ENCODE data around the gene OR51M1. TPM values are rescaled to one million over a fixed set of nuclear protein-coding genes. Genes with fewer than 3 reads are reported as not detected.
"Not testable (repeated sequence)": the region's sequence is repeated elsewhere in the genome, so short reads cannot be mapped to it uniquely, and the experiment has no call there.

Gene OR51M1, protein sequence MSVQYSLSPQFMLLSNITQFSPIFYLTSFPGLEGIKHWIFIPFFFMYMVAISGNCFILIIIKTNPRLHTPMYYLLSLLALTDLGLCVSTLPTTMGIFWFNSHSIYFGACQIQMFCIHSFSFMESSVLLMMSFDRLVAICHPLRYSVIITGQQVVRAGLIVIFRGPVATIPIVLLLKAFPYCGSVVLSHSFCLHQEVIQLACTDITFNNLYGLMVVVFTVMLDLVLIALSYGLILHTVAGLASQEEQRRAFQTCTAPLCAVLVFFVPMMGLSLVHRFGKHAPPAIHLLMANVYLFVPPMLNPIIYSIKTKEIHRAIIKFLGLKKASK
- total RNA-seq (not detected), total RNA-seq (0 to 0.08 (median 0) reads per million in 172 experiments)
- polyA plus RNA-seq (2013, experiment 1 of 2) = not detected
- 0.03 TPM for polyA plus RNA-seq (2013, experiment 2 of 2)

GRCh38 chr11:5383576-5383975 is at the start of gene OR51M1:
OR51M1 (plus strand) TSS chr11:5383812; CDS start chr11:5389399, 5,587 bp downstream.
- H3K36me3 ChIP-seq (ENCODE audit: insufficient read depth, low read length) = no peaks in the 10 kb centered on the region
- H3K4me1 ChIP-seq (ENCODE audit: insufficient read depth, low read length) = no peaks in the 10 kb centered on the region
- ATAC-seq (ENCODE audit: poor library complexity) (no peak), DNase-seq (no peak)
- H3K4me3 ChIP-seq (ENCODE audit: low read length) = no peak within 1 kb of the TSS
- intact Hi-C loops (cut with DNase I, micrococcal nuclease) = loop anchor here in 1 of 2 experiments (10.0 kb wide), 1 partner anchor 1199 kb away; no protein-coding TSS in a partner anchor
- H3K27ac ChIP-seq (ENCODE audit: low read depth in 1 of 2, low read length in 2 of 2) = no peak within 1 kb of the TSS
- Mint-ChIP-seq H3K4me3 (no peak within 1 kb of the TSS), H3K9me3 (peaks cover 2% of the 10 kb centered on the region), H3K27ac (no peak within 1 kb of the TSS), H3K4me1 (ENCODE audit: low read depth) (no peaks in the 10 kb centered on the region), H3K36me3 (ENCODE audit: low read depth) (no peaks in the 10 kb centered on the region), H3K27me3 (no peaks in the 10 kb centered on the region)
- TF ChIP-seq, protein P1, sequence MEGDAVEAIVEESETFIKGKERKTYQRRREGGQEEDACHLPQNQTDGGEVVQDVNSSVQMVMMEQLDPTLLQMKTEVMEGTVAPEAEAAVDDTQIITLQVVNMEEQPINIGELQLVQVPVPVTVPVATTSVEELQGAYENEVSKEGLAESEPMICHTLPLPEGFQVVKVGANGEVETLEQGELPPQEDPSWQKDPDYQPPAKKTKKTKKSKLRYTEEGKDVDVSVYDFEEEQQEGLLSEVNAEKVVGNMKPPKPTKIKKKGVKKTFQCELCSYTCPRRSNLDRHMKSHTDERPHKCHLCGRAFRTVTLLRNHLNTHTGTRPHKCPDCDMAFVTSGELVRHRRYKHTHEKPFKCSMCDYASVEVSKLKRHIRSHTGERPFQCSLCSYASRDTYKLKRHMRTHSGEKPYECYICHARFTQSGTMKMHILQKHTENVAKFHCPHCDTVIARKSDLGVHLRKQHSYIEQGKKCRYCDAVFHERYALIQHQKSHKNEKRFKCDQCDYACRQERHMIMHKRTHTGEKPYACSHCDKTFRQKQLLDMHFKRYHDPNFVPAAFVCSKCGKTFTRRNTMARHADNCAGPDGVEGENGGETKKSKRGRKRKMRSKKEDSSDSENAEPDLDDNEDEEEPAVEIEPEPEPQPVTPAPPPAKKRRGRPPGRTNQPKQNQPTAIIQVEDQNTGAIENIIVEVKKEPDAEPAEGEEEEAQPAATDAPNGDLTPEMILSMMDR (IDR thresholded peaks at IDR 0.05) = no peak
- ChIA-PET POLR2A (no interaction called here), CTCF (no interaction called here)
- H3K27me3 ChIP-seq (ENCODE audit: control insufficient read depth in 1 of 2, insufficient read depth in 2 of 2, low read length in 2 of 2) = no peaks in the 10 kb centered on the region
- H3K9me3 ChIP-seq (ENCODE audit: control insufficient read depth in 1 of 2, insufficient read depth in 1 of 2, low read length in 2 of 2) = no peaks in the 10 kb centered on the region

- no peak overlapping the region for H3K4me3 ChIP-seq (ENCODE audit: low read length)
- H3K36me3 ChIP-seq (ENCODE audit: insufficient read depth, low read length) = no peaks in the 10 kb centered on the region
- no peaks in the 10 kb centered on the region for H3K4me1 Mint-ChIP-seq (ENCODE audit: low read depth)
- no peaks in the 10 kb centered on the region for H3K9me3 Mint-ChIP-seq
- TF ChIP-seq, protein P1 (IDR thresholded peaks at IDR 0.05) = no peak
- ATAC-seq (ENCODE audit: poor library complexity) (no peak), DNase-seq (no peak)
- no peaks in the 10 kb centered on the region for H3K9me3 ChIP-seq (ENCODE audit: control insufficient read depth in 1 of 2, insufficient read depth in 1 of 2, low read length in 2 of 2)
- intact Hi-C loops (cut with DNase I, micrococcal nuclease) = no loop called here
- H3K4me1 ChIP-seq (ENCODE audit: insufficient read depth, low read length) = no peaks in the 10 kb centered on the region
- ChIA-PET CTCF (no interaction called here), POLR2A (no interaction called here)
- no peaks in the 10 kb centered on the region for H3K27me3 ChIP-seq (ENCODE audit: control insufficient read depth in 1 of 2, insufficient read depth in 2 of 2, low read length in 2 of 2)
- no peak overlapping the region for H3K27ac ChIP-seq (ENCODE audit: low read depth in 1 of 2, low read length in 2 of 2)
- H3K4me3 Mint-ChIP-seq = no peak overlapping the region
- H3K27ac Mint-ChIP-seq = no peak overlapping the region
- H3K27me3 Mint-ChIP-seq = peaks cover 12% of the 10 kb centered on the region
- H3K36me3 Mint-ChIP-seq (ENCODE audit: low read depth) = no peaks in the 10 kb centered on the region
Observed at GRCh38 chr11:5335170-5335569, 48.4 kb upstream of the OR51M1 start.

DNA sequence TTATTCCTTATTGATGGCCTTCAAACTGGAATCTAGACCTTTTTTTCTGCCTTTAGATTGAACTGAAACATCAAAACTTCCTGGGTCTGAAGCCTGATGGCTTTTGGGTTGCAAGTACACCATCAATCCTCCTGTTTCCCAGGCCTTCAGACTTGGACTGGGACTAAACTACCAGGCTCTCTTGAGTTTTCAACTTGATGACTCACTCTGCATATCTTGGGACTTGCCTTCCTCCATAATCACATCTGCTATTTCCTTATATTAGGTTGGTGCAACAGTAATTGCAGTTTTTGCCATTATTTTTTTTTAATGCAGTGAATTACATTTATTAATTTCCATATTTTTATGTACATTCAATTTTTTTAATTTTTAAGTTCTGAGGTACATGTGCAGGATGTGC is 47.3 kb upstream of the OR51M1 start:
- DNase-seq (no peak), ATAC-seq (ENCODE audit: poor library complexity) (no peak)
- POLR2A ChIA-PET = no interaction called here
- H3K9me3 Mint-ChIP-seq = no peaks in the 10 kb centered on the region
- intact Hi-C loops (cut with DNase I, micrococcal nuclease) = no loop called here
- H3K4me1 Mint-ChIP-seq (ENCODE audit: low read depth) = no peaks in the 10 kb centered on the region
- H3K4me1 ChIP-seq (ENCODE audit: insufficient read depth, low read length) = no peaks in the 10 kb centered on the region
- H3K27me3 ChIP-seq (ENCODE audit: control insufficient read depth in 1 of 2, insufficient read depth in 2 of 2, low read length in 2 of 2) = no peaks in the 10 kb centered on the region
- no peak overlapping the region for H3K4me3 ChIP-seq (ENCODE audit: low read length)
- H3K27ac Mint-ChIP-seq = no peak overlapping the region
- H3K36me3 ChIP-seq (ENCODE audit: insufficient read depth, low read length) = no peaks in the 10 kb centered on the region
- no peaks in the 10 kb centered on the region for H3K36me3 Mint-ChIP-seq (ENCODE audit: low read depth)
- TF ChIP-seq, protein P1 (IDR thresholded peaks at IDR 0.05) = no peak
- no peak overlapping the region for H3K4me3 Mint-ChIP-seq
- CTCF ChIA-PET = no interaction called here
- no peak overlapping the region for H3K27ac ChIP-seq (ENCODE audit: low read depth in 1 of 2, low read length in 2 of 2)
- H3K27me3 Mint-ChIP-seq = peaks cover 10% of the 10 kb centered on the region
- no peaks in the 10 kb centered on the region for H3K9me3 ChIP-seq (ENCODE audit: control insufficient read depth in 1 of 2, insufficient read depth in 1 of 2, low read length in 2 of 2)

GRCh38 chr11:5337253-5337652 is 46.4 kb upstream of the OR51M1 start:
- H3K27me3 Mint-ChIP-seq; H3K4me3 Mint-ChIP-seq; H3K27ac ChIP-seq (ENCODE audit: low read depth in 1 of 2, low read length in 2 of 2); intact Hi-C loops (cut with DNase I, micrococcal nuclease); H3K9me3 Mint-ChIP-seq; H3K27ac Mint-ChIP-seq; POLR2A ChIA-PET; CTCF ChIA-PET; H3K4me3 ChIP-seq (ENCODE audit: low read length); H3K27me3 ChIP-seq (ENCODE audit: control insufficient read depth in 1 of 2, insufficient read depth in 2 of 2, low read length in 2 of 2); H3K9me3 ChIP-seq (ENCODE audit: control insufficient read depth in 1 of 2, insufficient read depth in 1 of 2, low read length in 2 of 2); H3K36me3 ChIP-seq (ENCODE audit: insufficient read depth, low read length); ATAC-seq (ENCODE audit: poor library complexity); H3K4me1 ChIP-seq (ENCODE audit: insufficient read depth, low read length); DNase-seq; H3K36me3 Mint-ChIP-seq (ENCODE audit: low read depth); H3K4me1 Mint-ChIP-seq (ENCODE audit: low read depth): not testable (repeated sequence)

Data from CD4-positive, alpha-beta T cell (primary cell).